Karpas-422 (cell line): ENCODE data around the gene ADCYAP1R1. TPM values are rescaled to one million over a fixed set of nuclear protein-coding genes. Genes with fewer than 3 reads are reported as not detected.

Experiments used
- DNase-seq: peaks from one replicate; pipeline ENCODE4 v3.0.0-alpha.2; 2015
- H2AFZ ChIP-seq: fragments of 200-600 bp; sonication (generic); 2 replicates; pipeline ENCODE4 v1.6.1; 2014; ENCODE audit warnings: antibody characterized with exemption, low read length, mixed read lengths
- H3K27ac ChIP-seq: fragments of 200-600 bp; sonication (generic); 2 replicates; pipeline ENCODE4 v1.5.1; 2014; ENCODE audit warnings: mild to moderate bottlenecking, low read length, moderate library complexity
- H3K27me3 ChIP-seq: fragments of 200-600 bp; sonication (generic); 2 replicates; pipeline ENCODE4 v1.6.1; 2014; ENCODE audit warnings: low read length, mixed read lengths
- H3K36me3 ChIP-seq: fragments of 200-600 bp; sonication (generic); 2 replicates; pipeline ENCODE4 v1.6.1; 2014; ENCODE audit warnings: low read length, mixed read lengths; ENCODE audit not compliant: insufficient read depth
- H3K4me1 ChIP-seq: fragments of 200-600 bp; sonication (generic); 2 replicates; pipeline ENCODE4 v1.6.1; 2014; ENCODE audit warnings: mild to moderate bottlenecking, low read length, mixed read lengths
- H3K4me2 ChIP-seq: fragments of 200-600 bp; sonication (generic); 2 replicates; pipeline ENCODE4 v1.6.1; 2014; ENCODE audit warnings: low read length, low read depth, mild to moderate bottlenecking; ENCODE audit not compliant: poor library complexity, severe bottlenecking
- H3K4me3 ChIP-seq: fragments of 200-600 bp; sonication (generic); 2 replicates; pipeline ENCODE4 v1.5.1; 2014; ENCODE audit warnings: mild to moderate bottlenecking, antibody characterized with exemption, low read length, mixed read lengths
- H3K79me2 ChIP-seq: fragments of 200-600 bp; sonication (generic); 2 replicates; pipeline ENCODE4 v1.6.1; 2014; ENCODE audit warnings: mild to moderate bottlenecking, low read length, mixed read lengths
- H3K9ac ChIP-seq: fragments of 200-600 bp; sonication (generic); 2 replicates; pipeline ENCODE4 v1.6.0; 2014; ENCODE audit warnings: low read length
- H3K9me2 ChIP-seq: fragments of 200-600 bp; sonication (generic), shearing (Covaris generic); replicated peaks from 2 replicates; pipeline ENCODE4 v1.6.0; 2014; ENCODE audit warnings: mild to moderate bottlenecking, low read length, moderate library complexity; ENCODE audit not compliant: insufficient read depth
- H3K9me3 ChIP-seq: fragments of 300-700, 200-600 bp; sonication (generic); 2 replicates; pipeline ENCODE4 v1.6.1; 2014; ENCODE audit warnings: low read length, mixed read lengths
- H4K20me1 ChIP-seq: fragments of 200-600 bp; sonication (generic); 2 replicates; pipeline ENCODE4 v1.6.1; 2014; ENCODE audit warnings: mild to moderate bottlenecking, antibody characterized with exemption, low read length, low read depth; ENCODE audit not compliant: insufficient read depth
- total RNA-seq: library from RNA; depleted of rRNA; stranded (reverse); fragments of >200 nt; shearing (Covaris generic); gene quantifications from 2 replicates; pipeline ENCODE4 v1.2.3, GENCODE V29; 2014; ENCODE audit warnings: low replicate concordance

ADCYAP1R1 gene
- total RNA-seq, 1 experiment from 2014 or later: 0.52 TPM

DNA sequence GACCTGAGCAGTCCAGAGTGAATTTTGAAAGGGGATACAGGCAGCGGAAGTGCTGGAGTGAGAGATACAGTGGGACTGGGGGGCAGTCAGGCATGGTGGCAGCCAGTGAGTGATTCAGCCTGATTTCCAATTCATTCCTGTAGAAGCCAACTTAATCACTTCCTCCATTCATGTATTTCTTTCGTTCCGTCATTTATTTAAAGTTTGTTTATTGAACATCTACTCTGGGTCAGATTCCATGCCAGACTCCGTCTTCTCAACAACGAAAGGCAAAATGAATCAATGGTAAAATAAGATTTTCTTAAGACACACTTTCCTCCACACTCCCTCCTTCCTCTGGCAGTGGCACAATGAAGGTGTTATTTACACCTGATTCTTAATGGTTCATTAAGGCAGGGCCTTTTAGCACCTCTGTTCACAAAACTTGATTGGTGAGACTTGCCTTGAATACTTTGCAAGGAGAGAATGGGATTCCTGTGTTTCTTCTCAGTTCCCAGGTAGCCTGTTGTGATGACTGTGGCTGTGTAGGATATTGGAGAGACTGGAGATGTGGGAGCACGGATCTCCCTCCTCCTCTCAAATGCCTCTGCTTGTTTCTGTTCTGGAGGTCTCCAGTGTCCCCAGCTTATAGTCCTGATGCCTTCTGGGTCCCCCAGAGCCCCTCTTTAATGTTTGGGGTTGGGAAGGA is 27.9 kb downstream of the ADCYAP1R1 start:
- H3K79me2 ChIP-seq: no peaks in the 10 kb centered on the region

DNA sequence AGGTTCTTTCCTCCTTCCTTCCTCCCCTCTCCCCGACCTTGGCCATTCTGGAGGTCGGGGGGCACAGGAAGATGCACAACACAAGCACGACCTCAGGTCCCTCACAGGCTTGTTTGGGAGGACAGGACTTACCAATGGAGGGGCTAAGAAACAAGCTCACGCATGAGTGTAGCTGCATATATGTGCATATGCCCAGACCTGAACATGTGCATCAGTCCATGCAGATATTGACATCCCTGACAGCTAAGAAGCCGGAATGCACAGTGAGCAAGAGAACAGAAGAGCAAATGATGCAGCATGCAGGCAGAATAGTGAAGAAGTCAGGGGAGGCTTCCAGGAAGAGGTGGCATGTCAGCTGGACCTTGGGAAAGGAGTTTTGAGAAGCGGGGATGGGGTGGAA is 28.7 kb downstream of the ADCYAP1R1 start:
- Histone ChIP-seq H3K4me2 (no peak overlapping the region), H4K20me1 (no peaks in the 10 kb centered on the region), H3K4me1 (no peaks in the 10 kb centered on the region), H3K36me3 (no peaks in the 10 kb centered on the region), H3K27ac (no peak overlapping the region), H3K4me3 (no peak overlapping the region), H2AFZ (no peak overlapping the region), H3K9ac (no peak overlapping the region), H3K9me2 (no peaks in the 10 kb centered on the region), H3K79me2 (no peaks in the 10 kb centered on the region), H3K9me3 (no peaks in the 10 kb centered on the region), H3K27me3 (no peaks in the 10 kb centered on the region)
- DNase-seq: no peak

More for the DNA sequence above, 27.9 kb downstream of the ADCYAP1R1 start:
- no peaks in the 10 kb centered on the region for H4K20me1 ChIP-seq
- DNase-seq: no peak
- no peaks in the 10 kb centered on the region for H3K4me1 ChIP-seq
- no peak overlapping the region for H3K9ac ChIP-seq
- no peaks in the 10 kb centered on the region for H3K9me2 ChIP-seq
- H3K4me3 ChIP-seq: no peak overlapping the region
- no peaks in the 10 kb centered on the region for H3K9me3 ChIP-seq
- H2AFZ ChIP-seq: no peak overlapping the region
- H3K27me3 ChIP-seq: no peaks in the 10 kb centered on the region
- no peaks in the 10 kb centered on the region for H3K36me3 ChIP-seq
- H3K4me2 ChIP-seq: no peak overlapping the region
- no peak overlapping the region for H3K27ac ChIP-seq

GRCh38 chr7:31082017-31082416 is 29.9 kb downstream of the ADCYAP1R1 start:
- Histone ChIP-seq H3K4me1 (no peaks in the 10 kb centered on the region), H3K9ac (no peak overlapping the region), H3K4me3 (no peak overlapping the region), H4K20me1 (no peaks in the 10 kb centered on the region), H3K9me2 (no peaks in the 10 kb centered on the region), H2AFZ (no peak overlapping the region), H3K27ac (no peak overlapping the region), H3K79me2 (no peaks in the 10 kb centered on the region), H3K36me3 (no peaks in the 10 kb centered on the region), H3K27me3 (no peaks in the 10 kb centered on the region), H3K9me3 (no peaks in the 10 kb centered on the region), H3K4me2 (no peak overlapping the region)
- no peak for DNase-seq

GRCh38 chr7:31082447-31082846 is 30.3 kb downstream of the ADCYAP1R1 start:
- H3K9me3 ChIP-seq: no peaks in the 10 kb centered on the region
- H3K4me2 ChIP-seq: no peak overlapping the region
- no peak overlapping the region for H3K9ac ChIP-seq
- no peaks in the 10 kb centered on the region for H3K9me2 ChIP-seq
- H3K27me3 ChIP-seq: no peaks in the 10 kb centered on the region
- H4K20me1 ChIP-seq: no peaks in the 10 kb centered on the region
- no peak overlapping the region for H3K4me3 ChIP-seq
- DNase-seq: no peak
- H3K4me1 ChIP-seq: no peaks in the 10 kb centered on the region
- H2AFZ ChIP-seq: no peak overlapping the region
- no peaks in the 10 kb centered on the region for H3K79me2 ChIP-seq
- H3K27ac ChIP-seq: no peak overlapping the region
- H3K36me3 ChIP-seq: no peaks in the 10 kb centered on the region

- Histone ChIP-seq H3K79me2 (no peaks in the 10 kb centered on the region), H3K9me3 (no peaks in the 10 kb centered on the region), H3K9me2 (no peaks in the 10 kb centered on the region), H3K9ac (no peak overlapping the region), H3K36me3 (no peaks in the 10 kb centered on the region), H3K4me3 (no peak overlapping the region), H3K27me3 (no peaks in the 10 kb centered on the region), H3K27ac (no peak overlapping the region), H3K4me1 (no peaks in the 10 kb centered on the region), H4K20me1 (no peaks in the 10 kb centered on the region), H2AFZ (no peak overlapping the region), H3K4me2 (no peak overlapping the region)
- DNase-seq: no peak
Measured at GRCh38 chr7:31083210-31083786, 31.2 kb downstream of the ADCYAP1R1 start.

GRCh38 chr7:31084226-31084625 is 32.1 kb downstream of the ADCYAP1R1 start:
- no peak for DNase-seq
- H3K4me3 ChIP-seq: no peak overlapping the region
- H3K27me3 ChIP-seq: no peaks in the 10 kb centered on the region
- H3K9ac ChIP-seq: no peak overlapping the region
- H3K9me3 ChIP-seq: no peaks in the 10 kb centered on the region
- no peaks in the 10 kb centered on the region for H3K36me3 ChIP-seq
- no peak overlapping the region for H2AFZ ChIP-seq
- no peak overlapping the region for H3K27ac ChIP-seq
- H3K9me2 ChIP-seq: no peaks in the 10 kb centered on the region
- no peaks in the 10 kb centered on the region for H4K20me1 ChIP-seq
- no peak overlapping the region for H3K4me2 ChIP-seq
- H3K4me1 ChIP-seq: no peaks in the 10 kb centered on the region
- no peaks in the 10 kb centered on the region for H3K79me2 ChIP-seq

DNA sequence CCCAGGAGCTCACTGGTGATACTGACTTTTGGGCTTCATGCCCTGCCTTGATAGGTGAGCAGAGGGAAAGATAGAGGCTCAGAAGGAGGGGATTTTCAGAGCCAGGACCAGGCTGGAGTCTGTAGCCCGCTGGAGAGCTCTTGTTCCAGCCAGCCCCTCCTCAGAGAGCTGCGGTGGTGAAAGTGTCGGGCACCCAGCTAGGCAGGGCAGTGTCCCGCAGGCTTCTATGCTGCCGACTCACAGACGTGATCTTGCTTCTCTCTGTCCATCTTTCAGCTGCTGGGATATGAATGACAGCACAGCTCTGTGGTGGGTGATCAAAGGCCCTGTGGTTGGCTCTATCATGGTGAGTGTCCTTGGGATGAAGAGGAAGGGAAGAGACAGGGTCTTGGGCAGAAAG is 35.2 kb downstream of the ADCYAP1R1 start:
- H3K4me1 ChIP-seq: no peaks in the 10 kb centered on the region
- H3K36me3 ChIP-seq: no peaks in the 10 kb centered on the region
- no peaks in the 10 kb centered on the region for H3K27me3 ChIP-seq
- no peaks in the 10 kb centered on the region for H4K20me1 ChIP-seq
- DNase-seq: no peak
- no peak overlapping the region for H2AFZ ChIP-seq
- no peak overlapping the region for H3K9ac ChIP-seq
- no peaks in the 10 kb centered on the region for H3K79me2 ChIP-seq
- no peak overlapping the region for H3K27ac ChIP-seq
- no peaks in the 10 kb centered on the region for H3K9me3 ChIP-seq
- H3K4me3 ChIP-seq: no peak overlapping the region
- H3K4me2 ChIP-seq: no peak overlapping the region
- H3K9me2 ChIP-seq: no peaks in the 10 kb centered on the region

GRCh38 chr7:31091924-31092434 is 39.9 kb downstream of the ADCYAP1R1 start:
- Histone ChIP-seq H3K27me3 (no peaks in the 10 kb centered on the region), H3K36me3 (no peaks in the 10 kb centered on the region), H3K27ac (no peak overlapping the region), H3K9me3 (no peaks in the 10 kb centered on the region), H3K4me2 (no peak overlapping the region), H4K20me1 (no peaks in the 10 kb centered on the region), H3K9me2 (no peaks in the 10 kb centered on the region), H3K9ac (no peak overlapping the region), H3K79me2 (no peaks in the 10 kb centered on the region), H3K4me3 (no peak overlapping the region), H3K4me1 (no peaks in the 10 kb centered on the region), H2AFZ (no peak overlapping the region)
- DNase-seq: no peak
